ENCODE data around the gene FLCN.
"Not testable (repeated sequence)": the region's sequence is repeated elsewhere in the genome, so short reads cannot be mapped to it uniquely, and the experiment has no call there.

Gene FLCN

DNA sequence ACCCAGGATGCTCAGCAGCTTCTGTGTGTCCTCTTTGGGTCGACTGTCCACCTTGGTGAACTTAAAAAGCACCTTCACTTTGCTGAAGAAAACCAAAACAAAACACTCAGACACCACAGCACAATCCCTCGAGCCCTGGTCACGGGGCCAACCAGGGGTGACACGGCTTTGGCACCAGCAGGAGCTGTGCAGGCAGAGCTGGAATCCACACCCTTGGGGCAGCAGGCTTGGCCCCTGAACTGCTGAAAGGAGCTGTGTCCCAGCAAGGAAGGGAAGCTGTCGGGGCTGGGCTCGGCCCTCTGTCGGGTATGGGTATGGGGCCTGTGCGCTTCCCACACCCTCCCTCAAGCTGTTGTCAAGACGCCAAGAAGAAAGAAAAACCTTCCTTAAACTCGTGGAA lies 23.2 kb downstream of the FLCN start:
- DNase-seq (ENCODE audit: low spot score) = no peak

DNA sequence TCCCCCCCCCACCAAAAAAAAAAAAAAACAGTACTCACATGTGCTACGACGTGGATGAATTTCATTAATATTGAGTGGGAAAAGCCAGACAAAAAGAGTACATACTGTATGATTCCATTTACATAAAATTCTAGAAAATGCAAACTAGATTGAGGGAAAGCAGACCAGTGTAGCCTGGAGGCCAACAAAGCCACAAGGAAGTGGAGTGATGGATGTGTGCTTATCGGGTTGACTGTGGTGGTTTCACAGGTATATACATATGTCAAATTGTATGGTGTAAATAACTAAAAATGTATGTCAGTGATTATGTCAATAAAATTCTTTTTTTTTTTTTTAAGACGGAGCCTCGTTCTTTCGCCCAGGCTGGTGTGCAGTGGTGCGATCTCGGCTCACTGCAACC lies 29.0 kb downstream of the FLCN start:
- DNase-seq (ENCODE audit: low spot score) = no peak

- no peak for DNase-seq (ENCODE audit: low spot score)
Observed at GRCh38 chr17:17206913-17207335, 30.0 kb downstream of the FLCN start.

DNA sequence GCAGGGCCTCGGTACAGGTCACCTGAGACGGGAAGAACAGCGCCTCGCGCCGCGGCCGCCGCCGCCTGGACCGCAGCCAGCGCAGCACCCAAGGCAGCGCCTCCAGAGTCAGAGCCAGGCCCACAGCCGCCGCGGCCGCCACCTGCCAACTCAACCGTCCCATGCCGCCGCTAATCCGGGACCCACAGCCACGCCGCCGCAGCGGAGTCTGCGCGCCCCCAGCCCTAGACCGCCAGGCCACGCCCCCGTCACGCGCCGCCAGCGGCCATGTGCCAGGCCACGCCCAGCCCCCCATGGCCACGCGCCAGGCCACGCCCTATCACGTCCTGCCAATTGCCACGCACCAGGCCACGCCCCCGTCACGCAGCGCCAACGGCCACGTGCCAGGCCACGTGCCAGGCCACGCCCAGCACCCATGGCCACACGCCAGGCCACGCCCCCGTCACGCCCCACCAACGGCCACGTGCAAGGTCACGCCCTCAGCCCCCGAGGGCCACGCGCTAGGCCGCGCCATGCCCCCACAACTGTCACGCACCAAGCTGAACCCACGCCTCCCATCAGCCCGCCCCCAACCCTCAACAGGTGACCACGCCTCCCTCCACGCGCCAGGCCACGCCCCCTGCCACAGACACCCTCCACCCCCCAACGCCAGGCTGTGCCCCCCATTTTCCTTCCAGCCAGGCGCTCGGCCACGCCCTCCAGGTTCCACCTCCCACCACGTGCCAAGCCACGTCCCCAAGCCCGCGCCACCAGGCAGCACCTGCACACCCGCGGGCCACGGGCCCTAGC lies 30.6 kb downstream of the FLCN start, which contains the start of gene PLD6:
TSS of gene PLD6 (minus strand) at position 210 of the 789 bp plus-strand sequence. CDS start at position 163, 47 bp downstream.
- peak; percentile 87 for DNase-seq (ENCODE audit: low spot score)

GRCh38 chr17:17205368-17206123 lies 31.4 kb downstream of the FLCN start:
- peak; percentile 61 for DNase-seq (ENCODE audit: low spot score)

DNA sequence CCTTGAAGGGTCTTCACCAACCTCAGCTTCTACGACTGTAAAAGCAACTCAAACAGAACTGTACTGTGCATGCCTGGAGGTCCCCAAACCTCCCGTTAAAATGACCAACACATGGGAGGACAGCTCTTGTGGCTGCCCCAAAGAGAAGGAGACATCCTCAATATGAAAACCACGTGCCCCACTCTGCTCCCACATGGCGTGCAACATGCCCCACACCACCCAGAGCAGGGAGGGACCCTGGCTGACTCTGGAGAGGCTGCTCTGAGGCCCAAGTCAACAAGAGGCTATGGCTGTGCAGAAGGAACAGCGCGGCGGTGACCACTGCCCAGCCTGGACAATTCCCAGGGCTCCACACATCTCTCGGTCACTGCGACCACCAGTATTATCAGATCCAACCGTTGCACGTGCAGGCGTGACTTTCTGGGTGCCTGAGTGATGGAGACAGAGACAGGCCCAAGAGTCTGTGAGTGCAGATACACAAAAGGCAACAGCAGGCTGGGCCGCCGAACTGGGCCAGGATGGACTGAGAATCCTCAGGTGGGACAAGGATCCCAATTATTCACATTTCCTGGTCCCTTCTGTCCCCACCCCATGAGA lies 32.2 kb downstream of the FLCN start:
- DNase-seq (ENCODE audit: low spot score) = no peak

GRCh38 chr17:17204041-17204591 lies 32.9 kb downstream of the FLCN start:
- no peak for DNase-seq (ENCODE audit: low spot score)

GRCh38 chr17:17203173-17203730 lies 33.7 kb downstream of the FLCN start:
- DNase-seq (ENCODE audit: low spot score) = no peak

GRCh38 chr17:17201907-17202306 lies 35.1 kb downstream of the FLCN start:
- no peak for DNase-seq (ENCODE audit: low spot score)

- no peak for DNase-seq (ENCODE audit: low spot score)
Observed at GRCh38 chr17:17201271-17201670, 35.7 kb downstream of the FLCN start.

- no peak for DNase-seq (ENCODE audit: low spot score)
Observed at GRCh38 chr17:17200831-17201230, 36.1 kb downstream of the FLCN start.

- DNase-seq (ENCODE audit: low spot score) = no peak
Observed at GRCh38 chr17:17200311-17200710, 36.7 kb downstream of the FLCN start.

- DNase-seq (ENCODE audit: low spot score) = no peak
Observed at GRCh38 chr17:17198281-17198680, 38.7 kb downstream of the FLCN start.

GRCh38 chr17:17196776-17197175 lies 40.2 kb downstream of the FLCN start:
- no peak for DNase-seq (ENCODE audit: low spot score)

DNA sequence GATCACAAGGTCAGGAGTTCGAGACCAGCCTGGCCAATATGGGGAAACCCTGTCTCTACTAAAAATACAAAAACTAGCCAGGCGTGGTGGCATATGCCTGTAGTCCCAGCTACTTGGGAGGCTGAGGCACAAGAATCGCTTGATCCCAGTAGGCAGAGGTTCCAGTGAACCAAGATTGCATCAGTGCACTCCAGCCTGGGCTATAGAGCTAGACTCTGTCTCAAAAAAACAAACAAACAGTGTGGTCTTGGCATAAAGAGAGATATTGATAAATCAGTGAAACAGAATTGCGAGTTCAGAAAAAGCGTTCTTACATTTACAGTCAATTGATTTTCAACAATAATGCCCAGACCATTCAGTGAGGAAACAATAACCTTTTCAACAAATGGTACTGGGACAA lies 41.5 kb downstream of the FLCN start:
- DNase-seq (ENCODE audit: low spot score) = not testable (repeated sequence)

- peak; percentile 49 for DNase-seq (ENCODE audit: low spot score)
Observed at GRCh38 chr17:17191961-17192381, 45.0 kb downstream of the FLCN start.

DNA sequence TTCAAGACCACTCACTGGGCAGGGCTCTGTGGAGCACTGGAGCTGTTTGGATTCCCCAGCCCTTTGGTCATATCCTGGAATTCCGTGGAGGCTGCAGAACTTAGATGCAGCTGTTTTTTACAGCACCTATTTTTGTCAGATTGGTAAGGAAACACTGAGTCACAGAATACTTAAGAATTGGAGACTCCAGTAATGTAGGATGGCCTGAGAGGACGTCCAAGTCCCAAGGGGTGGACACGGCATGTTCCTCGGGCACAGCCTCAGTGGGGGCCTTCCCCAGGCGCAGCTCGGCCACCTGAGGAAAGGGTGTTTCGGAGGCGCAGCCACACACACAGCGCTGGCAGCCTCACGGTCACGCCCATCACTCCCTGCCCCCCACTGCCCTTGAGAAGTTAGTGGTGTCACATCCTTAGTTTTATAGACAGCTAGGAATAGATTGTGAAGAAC lies 45.6 kb downstream of the FLCN start:
- no peak for DNase-seq (ENCODE audit: low spot score)

DNA sequence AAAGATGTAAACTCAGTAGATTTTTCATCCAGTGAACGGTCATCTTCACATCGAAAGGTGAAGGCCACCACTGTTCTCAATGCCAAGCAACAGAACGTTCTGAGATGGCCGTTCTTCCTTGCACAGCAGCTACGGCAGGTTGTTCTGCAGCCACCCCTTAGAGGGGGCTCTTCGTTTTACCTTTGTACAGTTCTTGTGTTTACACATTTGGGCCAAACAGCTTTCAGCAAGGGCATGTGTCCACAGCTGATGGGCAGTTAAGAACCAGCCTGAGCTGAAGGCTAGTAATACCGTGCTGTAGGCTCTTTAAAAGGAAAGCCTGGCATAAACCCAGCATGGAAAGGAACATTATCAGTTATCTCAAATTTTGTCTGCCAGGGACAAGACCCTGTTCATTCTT lies 46.8 kb downstream of the FLCN start:
- no peak for DNase-seq (ENCODE audit: low spot score)

DNA sequence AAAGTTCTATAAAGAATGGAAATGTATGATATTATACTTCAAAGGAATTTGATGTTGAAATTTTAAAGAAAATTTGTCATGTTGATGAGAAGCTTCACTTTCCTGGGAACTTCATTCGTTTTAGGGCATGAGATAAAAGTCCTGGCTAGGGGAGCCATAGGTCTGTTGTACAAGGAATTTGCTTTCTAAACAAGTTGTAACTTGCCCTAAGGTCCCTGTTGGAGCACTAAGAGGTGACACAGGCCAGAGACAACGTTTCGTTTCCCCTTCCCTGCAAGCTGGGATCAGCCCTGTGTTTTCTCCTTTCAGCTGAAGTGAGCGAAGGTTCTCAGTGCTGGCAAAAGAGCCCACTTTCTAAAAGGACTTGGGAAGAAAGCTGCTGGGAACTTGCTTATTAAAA lies 47.4 kb downstream of the FLCN start:
- DNase-seq (ENCODE audit: low spot score) = no peak

DNA sequence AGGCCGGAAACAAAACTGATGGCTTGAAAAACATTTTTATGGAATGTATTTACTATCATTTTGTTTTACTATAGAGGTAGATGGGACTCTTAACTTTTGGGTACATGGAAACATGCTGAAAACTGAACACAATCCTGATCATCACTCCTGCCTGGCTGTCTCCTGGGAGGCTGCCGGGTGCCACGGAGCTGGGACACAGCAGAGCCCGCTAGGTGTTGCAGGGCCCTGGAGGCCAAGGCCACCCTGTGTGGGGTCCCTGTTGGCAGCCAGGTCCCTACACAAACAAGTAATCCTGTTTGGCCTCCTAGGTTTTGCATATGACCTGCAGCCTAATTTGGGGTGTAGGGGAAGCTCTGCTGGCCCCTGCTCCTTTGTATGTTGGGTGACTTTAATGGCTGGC lies 48.4 kb downstream of the FLCN start:
- no peak for DNase-seq (ENCODE audit: low spot score)

DNA sequence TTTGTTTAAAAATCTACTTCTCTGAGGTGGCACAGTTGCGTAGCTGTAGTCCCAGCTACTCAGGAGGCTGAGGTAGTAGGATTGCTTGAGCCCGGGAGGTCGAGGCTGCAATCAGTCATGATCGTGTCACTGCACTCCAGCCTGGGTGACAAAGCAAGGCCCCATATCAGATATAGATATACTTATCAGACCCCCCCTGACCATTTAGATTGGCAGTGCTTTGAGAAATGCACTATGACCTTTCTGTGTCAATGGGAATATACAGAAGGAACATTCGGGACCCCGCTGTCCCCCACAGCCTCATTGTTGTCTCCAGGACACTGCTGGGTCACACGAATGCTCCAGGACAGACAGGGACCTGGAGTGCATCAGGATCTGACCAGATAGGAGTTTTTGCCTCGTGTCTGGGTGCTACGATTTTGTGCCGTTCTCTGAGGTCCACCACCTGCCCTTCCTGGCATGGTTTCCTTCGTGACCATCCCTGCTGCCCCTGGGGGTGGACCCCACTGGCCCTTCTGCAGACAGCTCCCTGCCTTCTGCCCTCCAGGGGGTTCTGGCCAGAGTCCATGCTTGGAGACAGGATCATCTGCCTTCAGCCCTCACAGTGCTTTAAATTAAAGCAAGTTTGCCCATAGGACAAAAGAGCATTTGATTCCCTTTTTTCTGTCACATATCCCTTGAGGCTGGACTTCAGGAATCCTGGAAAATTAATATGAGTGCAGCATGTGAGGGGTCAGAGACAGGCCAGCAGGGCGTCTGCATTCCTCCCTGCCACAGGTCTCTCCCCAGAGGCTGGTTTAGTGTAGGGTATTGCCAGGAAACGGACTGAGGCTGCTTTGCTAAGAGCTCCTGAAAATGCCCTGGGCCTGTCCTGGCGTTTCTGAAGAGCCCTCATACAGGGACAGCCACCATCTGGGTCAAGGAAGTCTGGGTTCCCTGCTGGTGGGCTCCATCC lies 50.1 kb downstream of the FLCN start:
- DNase-seq (ENCODE audit: low spot score) = no peak
